NCI-H1417 treated with DMSO at 0.1 percent for 48 hours (cell line): ENCODE results near the gene CST4.
"Not testable (repeated sequence)": the region's sequence is repeated elsewhere in the genome, so short reads cannot be mapped to it uniquely, and the experiment has no call there.

ENCODE experiments used
- DNase-seq: peaks from one replicate; lab custom pipeline; 2025; lab: John Stamatoyannopoulos, UW

Gene CST4

DNA sequence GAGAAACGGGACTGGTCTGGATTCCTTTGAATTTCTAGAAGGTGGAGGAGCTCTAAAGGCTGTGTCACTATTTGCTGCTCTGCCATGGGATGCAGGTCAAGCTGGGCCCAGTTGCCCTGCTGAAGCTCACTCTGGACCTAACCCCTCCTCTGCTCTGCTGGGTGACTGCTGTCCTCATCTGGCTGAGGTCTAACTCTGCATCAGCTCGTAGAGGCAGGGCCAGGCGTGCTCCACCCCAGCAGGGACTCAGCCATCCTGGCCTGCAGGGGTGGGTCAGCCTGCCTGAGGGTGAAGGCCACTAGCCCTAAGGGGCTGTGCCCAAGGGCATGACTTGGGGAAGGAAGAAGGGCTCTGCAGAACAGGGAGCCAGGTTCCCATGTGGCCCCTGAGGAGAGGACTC, 852 bp downstream of the CST4 start:
- DNase-seq, result no peak

DNA sequence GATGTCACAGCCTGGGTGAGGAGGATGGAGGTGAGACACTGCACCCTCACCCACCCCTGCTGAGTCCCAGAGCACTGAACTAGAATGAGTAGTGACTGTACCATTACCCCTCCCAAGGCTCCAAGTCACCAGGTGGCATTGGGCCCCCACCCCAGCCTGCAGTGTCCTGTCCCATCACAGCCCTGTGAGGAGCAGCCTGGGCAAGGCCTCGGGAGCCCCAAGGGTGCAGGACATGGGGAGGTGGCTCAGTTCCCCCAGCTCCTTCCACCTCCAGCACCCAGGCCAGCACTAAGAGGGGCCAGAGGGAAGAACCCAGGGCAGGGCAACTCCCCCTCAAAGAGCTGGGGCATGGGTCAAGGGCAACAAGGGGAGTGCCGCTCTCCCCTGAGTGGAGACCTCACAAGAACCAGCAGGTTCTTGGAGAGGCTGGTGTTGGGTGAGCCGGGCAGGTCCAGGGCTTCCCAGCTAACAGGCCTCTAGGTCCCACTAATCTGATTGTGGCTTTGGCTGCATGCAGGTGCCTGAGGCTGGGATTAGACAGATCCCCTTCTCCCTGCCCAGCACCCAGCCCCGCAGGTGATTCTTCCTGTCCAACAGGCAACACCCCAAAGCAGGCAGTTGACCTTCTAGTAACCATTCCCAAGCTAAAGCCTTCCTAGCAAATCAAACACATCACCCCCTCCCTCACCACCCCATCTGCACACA, 2.6 kb downstream of the CST4 start:
- no peak for DNase-seq

DNA sequence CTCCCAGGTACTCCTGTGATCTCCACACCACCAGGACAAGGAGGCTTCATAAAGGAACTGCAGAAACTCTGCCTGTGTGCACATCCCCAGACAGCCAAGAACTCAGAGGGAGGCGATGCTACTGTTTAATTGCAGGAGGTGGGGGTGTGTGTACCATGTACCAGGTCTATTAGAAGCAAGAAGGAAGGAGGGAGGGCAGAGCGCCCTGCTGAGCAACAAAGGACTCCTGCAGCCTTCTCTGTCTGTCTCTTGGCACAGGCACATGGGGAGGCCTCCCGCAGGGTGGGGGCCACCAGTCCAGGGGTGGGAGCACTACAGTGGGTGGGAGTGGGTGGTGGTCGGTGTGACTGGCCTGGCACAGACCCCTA, 3.3 kb downstream of the CST4 start:
- DNase-seq, result not testable (repeated sequence)

DNA sequence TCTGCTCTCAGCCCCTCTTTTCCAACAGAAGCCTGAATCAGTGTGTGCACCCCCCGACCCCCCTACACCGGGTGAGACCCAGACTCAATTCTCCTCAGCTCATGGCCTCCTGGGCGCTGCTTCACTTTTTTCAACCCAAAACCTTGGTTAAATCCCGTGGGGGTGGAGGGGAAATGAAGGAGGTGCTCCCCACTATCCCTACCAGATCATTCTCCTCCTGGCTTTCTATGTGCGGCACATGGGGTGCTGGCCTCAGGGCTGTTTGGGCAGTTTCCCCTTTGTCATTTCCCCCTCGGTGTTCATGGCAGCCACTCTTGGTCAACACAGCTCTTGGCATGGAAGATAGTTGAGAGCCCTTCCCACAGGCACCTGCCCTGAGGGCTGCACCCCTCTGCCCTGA, 4.6 kb downstream of the CST4 start:
- DNase-seq, result no peak

DNA sequence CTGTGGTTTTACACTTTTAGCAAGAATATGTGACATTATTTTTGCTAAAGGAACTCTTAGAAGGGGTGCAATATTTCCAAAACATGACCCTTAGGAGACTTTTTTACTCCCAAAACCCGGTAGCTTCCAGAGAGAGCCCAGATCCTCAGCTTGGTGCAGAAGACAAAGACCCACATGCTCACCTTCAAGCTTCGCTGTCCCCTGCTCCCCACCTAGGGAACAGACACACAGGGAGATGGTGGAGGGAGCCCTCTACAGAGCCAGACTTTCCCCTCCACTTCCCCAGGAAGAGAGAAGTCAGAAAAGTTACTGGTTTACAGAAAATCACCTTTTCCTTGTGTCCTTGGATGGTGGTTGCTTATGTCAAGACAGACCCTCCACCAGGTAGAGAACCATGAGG, 5.0 kb downstream of the CST4 start:
- DNase-seq, result no peak

- DNase-seq, result no peak
Observed at GRCh38 chr20:23683281-23683680, 5.6 kb downstream of the CST4 start.

GRCh38 chr20:23680146-23680545, 8.7 kb downstream of the CST4 start:
- DNase-seq, result no peak

GRCh38 chr20:23679133-23680092, 9.4 kb downstream of the CST4 start:
- no peak for DNase-seq

DNA sequence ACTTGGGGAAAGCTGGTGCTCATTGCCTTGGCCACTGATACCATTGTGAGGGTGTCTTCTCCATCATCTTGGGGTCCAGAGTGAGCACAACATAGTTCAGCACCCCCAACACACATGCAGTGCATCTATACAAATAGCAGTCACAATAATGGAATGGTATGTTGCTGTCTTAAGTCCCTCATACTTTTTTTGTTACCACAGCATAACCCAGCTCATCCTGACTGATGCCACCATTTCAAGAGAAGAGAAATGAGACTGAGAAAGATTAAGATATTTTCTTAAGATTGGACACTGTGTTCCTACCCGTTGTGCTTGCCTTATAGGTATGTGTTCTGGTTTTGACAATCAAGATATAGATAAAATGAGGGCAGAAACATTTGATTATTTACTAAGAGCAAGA, 15.6 kb downstream of the CST4 start:
- no peak for DNase-seq

- DNase-seq, result no peak
Observed at GRCh38 chr20:23672158-23672557, 16.7 kb downstream of the CST4 start.

- DNase-seq, result no peak
Observed at GRCh38 chr20:23671479-23671878, 17.4 kb downstream of the CST4 start.

GRCh38 chr20:23670361-23670760, 18.5 kb downstream of the CST4 start:
- DNase-seq, result no peak

DNA sequence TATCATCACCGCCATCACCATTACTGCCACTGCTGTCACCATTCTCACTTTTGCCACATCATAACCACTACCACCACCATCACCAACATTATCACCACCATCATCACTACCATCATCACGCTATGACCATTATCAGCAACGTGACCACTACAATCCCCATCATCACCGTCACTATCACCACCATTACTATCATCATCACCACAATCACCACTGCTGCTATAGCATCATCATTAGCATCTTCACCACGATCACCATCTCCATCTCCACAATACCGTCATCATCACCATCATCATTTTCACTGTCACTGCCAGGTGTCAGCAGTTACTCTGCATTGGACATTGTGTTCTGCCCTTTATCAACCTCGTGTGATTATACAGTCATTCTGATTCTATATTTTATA, 19.0 kb downstream of the CST4 start:
- DNase-seq, result no peak

- no peak for DNase-seq
Observed at GRCh38 chr20:23669327-23669726, 19.5 kb downstream of the CST4 start.

DNA sequence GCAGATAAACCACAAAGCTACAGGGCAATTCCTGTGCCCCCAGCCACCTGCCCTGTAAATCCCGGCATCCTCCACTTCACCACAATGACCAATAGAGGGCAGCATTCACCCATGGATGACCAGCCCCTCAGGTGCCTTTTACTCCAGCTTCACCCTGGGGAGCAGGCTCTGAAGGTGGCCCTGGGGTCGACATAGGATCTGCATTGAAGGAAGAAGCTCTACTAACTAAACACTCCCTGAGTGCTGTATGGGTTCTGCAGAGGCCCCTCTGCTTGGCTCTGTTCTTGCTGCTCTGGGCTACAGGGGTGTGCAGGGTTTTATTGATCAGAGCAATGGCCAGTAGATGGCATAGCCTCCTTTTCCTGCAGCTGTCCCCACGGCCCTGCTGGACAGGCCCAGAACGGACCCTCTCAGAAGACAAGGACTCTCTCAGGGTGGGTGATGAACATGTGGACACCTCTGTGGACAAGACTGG, 20.3 kb downstream of the CST4 start:
- no peak for DNase-seq

DNA sequence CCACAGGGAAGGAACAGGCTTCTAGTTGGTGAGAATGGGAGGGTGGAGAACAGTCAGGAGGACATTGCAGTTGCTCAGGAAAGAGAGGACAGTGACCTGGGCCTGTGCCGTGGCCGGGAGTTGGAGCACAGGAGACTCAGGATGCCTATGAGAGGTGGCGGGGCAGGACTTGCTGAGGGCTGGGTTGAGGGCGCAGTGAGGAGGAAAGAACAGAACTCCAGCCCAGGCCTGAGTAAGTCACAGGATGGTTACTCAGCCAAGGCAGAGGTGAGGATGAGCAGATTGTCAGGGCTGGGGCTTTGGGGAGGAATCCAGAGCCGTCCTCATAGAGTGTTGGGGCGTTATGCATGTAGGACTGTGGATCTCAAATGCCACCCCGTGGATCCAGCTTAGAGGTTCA, 21.2 kb downstream of the CST4 start:
- DNase-seq, result no peak

DNA sequence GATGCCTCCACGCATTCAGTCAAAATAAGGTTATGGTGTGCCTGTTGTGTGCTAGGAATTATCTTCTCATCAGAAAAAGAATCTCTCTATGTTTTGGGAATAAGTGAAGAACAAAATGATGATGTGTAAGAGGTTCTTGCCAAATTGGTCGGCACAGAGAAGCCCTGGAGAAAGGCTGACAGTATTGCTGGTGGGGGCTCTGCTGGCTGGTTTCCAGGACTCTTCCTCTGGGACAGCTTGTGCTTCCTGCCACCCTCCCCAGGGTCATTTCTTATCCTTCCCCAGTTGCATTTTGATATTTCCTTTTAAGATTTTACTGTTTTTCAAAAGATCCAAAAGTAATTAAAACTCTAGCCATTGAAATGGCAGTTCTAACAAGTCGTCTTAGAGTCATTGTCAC, 22.1 kb downstream of the CST4 start:
- no peak for DNase-seq

- no peak for DNase-seq
Observed at GRCh38 chr20:23666189-23666588, 22.6 kb downstream of the CST4 start.

GRCh38 chr20:23664954-23665353, 23.9 kb downstream of the CST4 start:
- DNase-seq, result no peak

- not testable (repeated sequence) for DNase-seq
Observed at GRCh38 chr20:23664046-23664445, 24.8 kb downstream of the CST4 start.

GRCh38 chr20:23663180-23663579, 25.7 kb downstream of the CST4 start:
- no peak for DNase-seq

GRCh38 chr20:23662276-23662870, 26.5 kb downstream of the CST4 start:
- no peak for DNase-seq

DNA sequence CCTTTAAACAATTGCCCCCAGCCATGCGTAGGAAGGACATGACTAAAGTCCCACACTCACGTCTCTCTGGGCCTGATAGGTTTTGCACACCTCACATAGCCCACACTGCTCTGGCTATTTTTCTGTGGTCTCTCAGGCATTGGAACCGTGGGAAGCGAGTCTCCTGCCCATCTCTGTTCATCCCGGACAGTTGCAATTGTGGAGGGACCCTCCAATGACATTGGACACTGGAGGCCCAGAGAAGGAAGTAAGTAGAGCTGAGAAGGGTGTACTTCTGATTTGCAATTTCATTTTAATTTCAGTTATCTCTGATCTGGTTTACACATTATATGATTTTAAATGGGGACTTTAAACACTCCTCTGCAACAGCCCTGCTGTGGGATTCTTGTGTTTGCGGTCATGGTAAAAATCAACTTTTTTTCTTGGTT, 27.8 kb downstream of the CST4 start:
- no peak for DNase-seq
